NB4 (cell line): ENCODE measurements around the gene EMP1.

Source experiments
- DNase-seq: peaks from one replicate; pipeline ENCODE4 v3.0.0; 2010; ENCODE audit warnings: low read depth
- H3K4me3 ChIP-seq: one replicate; pipeline ENCODE4 v1.5.1; 2011; ENCODE audit warnings: mild to moderate bottlenecking, low read depth, low read length, moderate library complexity
- MYC ChIP-seq: IDR thresholded peaks from 2 replicates; pipeline ENCODE4 v1.6.1; 2011; ENCODE audit warnings: low read depth, low read length
- POLR2A ChIP-seq: IDR thresholded peaks from 2 replicates; pipeline ENCODE4 v1.6.1; 2011; ENCODE audit warnings: mild to moderate bottlenecking; ENCODE audit not compliant: insufficient read length; ENCODE audit errors: extremely low read depth
- TF ChIP-seq, protein P1 (sequence below): IDR thresholded peaks from 2 replicates; pipeline ENCODE4 v1.6.1; 2011; ENCODE audit warnings: low read depth, low read length
- TF ChIP-seq, protein P2 (sequence below): IDR thresholded peaks from one replicate; pipeline ENCODE4 v1.5.1; 2012; ENCODE audit warnings: low read depth, low read length

EMP1 gene

DNA sequence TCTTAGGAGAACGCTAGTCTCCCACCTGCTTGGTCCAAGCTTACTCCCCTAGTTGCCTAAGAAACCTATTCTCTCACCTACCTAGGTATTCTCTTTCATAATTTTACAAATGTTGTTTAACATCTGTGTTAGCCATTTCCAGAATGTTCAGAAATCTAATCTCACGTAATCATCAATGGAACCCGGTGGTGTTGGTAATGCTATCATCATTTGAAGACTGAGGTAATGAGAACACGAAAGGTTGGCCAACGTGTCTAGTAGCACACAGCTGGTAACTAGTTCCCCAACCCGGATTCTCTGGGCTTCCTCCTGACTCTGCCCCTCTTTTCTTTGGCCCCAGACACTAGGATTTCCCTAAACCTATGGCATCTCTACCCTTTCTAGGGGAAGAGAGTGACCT is 43.8 kb upstream of the EMP1 start:
- DNase-seq, result no peak
- no peak overlapping the region for H3K4me3 ChIP-seq
- TF ChIP-seq, protein P1, sequence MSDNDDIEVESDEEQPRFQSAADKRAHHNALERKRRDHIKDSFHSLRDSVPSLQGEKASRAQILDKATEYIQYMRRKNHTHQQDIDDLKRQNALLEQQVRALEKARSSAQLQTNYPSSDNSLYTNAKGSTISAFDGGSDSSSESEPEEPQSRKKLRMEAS, result no peak
- TF ChIP-seq POLR2A (no peak), MYC (no peak)
- TF ChIP-seq, protein P2, sequence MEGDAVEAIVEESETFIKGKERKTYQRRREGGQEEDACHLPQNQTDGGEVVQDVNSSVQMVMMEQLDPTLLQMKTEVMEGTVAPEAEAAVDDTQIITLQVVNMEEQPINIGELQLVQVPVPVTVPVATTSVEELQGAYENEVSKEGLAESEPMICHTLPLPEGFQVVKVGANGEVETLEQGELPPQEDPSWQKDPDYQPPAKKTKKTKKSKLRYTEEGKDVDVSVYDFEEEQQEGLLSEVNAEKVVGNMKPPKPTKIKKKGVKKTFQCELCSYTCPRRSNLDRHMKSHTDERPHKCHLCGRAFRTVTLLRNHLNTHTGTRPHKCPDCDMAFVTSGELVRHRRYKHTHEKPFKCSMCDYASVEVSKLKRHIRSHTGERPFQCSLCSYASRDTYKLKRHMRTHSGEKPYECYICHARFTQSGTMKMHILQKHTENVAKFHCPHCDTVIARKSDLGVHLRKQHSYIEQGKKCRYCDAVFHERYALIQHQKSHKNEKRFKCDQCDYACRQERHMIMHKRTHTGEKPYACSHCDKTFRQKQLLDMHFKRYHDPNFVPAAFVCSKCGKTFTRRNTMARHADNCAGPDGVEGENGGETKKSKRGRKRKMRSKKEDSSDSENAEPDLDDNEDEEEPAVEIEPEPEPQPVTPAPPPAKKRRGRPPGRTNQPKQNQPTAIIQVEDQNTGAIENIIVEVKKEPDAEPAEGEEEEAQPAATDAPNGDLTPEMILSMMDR, result no peak

DNA sequence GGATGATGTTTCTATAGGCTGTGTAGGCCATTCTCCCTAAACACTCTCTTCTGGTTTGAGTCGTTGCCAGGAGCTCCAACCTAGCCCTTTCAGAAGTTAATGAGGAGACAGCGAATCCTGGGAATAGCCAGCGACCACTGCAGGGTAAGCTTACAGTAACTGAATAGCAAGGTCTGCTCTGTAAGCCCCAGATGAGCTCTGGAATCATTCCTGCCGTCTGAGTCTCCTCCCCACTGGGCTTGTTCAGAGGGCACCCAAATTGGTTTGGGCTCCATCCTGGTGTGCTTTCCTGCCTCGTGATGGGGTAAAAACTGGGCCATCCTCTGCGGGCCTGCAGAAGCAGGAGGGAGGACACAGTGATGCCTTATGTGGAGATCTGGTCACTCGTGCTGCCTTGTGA is 43.3 kb upstream of the EMP1 start:
- H3K4me3 ChIP-seq, result no peak overlapping the region
- TF ChIP-seq MYC (no peak), POLR2A (no peak)
- TF ChIP-seq, protein P1, result no peak
- no peak for DNase-seq

DNA sequence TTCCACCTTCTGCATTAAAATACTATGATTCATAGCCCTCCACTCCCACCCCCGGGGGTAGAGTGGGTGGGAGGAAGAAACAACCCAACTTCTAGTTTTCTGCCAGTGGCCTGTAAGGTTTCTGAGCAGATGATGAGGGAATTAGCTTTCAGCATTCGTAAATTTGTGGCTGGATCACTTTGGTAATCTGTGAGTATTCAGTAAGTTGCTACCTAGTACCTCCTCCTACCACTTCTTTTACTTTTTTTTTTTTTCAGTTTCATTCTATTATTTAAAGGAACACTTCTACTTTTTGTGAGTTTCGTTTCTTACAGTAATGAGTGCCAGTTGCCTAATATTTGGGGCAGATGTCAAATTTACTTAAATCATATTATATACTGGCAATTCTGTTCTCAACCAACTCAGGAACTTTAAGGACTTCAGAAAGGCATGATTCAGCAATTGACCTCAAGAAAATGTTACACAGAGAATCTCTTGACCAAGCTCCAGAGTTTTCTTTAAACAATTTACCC is 42.4 kb upstream of the EMP1 start:
- DNase-seq, result peak; percentile 22
- TF ChIP-seq, protein P1, result no peak
- TF ChIP-seq POLR2A, result no peak
- H3K4me3 ChIP-seq, result no peak overlapping the region

DNA sequence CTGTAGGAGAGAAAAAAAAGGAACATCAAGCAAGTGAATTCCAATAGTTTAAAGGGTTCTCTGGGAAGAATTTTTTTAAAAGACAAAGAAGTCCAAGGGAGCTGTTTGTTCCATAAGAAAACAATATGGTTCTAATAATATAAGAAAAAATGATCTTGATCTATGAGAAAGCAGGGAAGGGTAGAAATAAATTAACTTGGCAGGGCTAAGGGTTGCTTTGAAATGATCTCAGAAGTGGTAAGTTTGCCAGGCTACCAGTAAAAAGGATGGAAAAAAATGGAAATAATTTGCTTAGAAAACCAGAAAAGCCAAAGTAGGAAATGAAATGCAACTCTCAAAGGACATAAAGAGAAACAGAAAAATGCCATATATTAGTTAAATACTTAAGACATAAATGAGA is 41.7 kb upstream of the EMP1 start:
- no peak for DNase-seq
- no peak for TF ChIP-seq POLR2A
- TF ChIP-seq, protein P1, result no peak
- TF ChIP-seq, protein P2, result no peak
- TF ChIP-seq MYC, result no peak
- no peak overlapping the region for H3K4me3 ChIP-seq

DNA sequence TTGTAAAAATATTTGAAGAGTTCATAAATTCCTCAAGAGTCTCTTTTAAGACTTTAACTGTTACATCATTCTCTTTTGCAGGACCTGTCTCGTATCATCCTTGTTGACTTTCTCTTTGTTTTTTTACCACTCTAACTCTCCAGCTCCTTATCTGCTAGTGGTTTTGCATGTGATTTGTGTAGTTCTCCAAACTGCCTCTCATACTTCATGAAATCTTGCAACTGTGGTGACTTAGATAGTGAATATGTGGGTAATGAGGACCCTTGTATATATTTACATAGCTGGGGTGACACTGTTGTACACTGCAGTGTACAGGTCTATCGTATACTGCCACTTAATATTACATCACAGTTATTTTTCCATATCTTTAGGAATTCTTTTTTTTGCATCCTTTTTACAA is 40.2 kb upstream of the EMP1 start:
- TF ChIP-seq POLR2A (no peak), MYC (no peak)
- TF ChIP-seq, protein P2, result no peak
- TF ChIP-seq, protein P1, result 0 out of 2 replicates have a peak, but pooled peaks have one; percentile 19
- H3K4me3 ChIP-seq, result no peak overlapping the region
- no peak for DNase-seq

DNA sequence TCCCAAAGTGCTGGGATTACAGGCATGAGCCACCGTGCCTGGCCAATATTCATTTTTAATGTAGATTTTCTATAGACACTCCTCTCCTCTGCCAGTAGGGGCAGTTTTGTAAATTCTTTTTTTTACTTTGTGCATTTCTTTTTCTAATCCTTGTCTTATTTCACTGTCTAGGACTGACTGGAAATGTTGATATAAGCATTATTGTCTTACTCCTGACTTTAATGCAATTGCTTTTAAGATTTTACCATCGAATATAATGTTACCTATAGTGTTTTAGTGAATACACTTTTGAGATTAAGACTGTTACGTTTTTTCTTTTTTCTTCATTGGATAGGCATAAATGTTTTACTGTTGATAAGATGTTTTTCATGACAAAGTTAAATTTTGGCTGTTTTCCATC is 35.4 kb upstream of the EMP1 start:
- TF ChIP-seq POLR2A (no peak), MYC (no peak)
- TF ChIP-seq, protein P2, result no peak
- TF ChIP-seq, protein P1, result no peak
- no peak overlapping the region for H3K4me3 ChIP-seq
- DNase-seq, result no peak
